ENCODE measurements around the gene GEMIN5. TPM values are rescaled to one million over a fixed set of nuclear protein-coding genes. Genes with fewer than 3 reads are reported as not detected.

The GEMIN5 gene
- total and polyA plus RNA-seq, 2 of the 13 experiments (the other 11 are each of a cell fraction or from before 2014, with no cell fraction given), result 6.6 to 28.6 TPM

DNA sequence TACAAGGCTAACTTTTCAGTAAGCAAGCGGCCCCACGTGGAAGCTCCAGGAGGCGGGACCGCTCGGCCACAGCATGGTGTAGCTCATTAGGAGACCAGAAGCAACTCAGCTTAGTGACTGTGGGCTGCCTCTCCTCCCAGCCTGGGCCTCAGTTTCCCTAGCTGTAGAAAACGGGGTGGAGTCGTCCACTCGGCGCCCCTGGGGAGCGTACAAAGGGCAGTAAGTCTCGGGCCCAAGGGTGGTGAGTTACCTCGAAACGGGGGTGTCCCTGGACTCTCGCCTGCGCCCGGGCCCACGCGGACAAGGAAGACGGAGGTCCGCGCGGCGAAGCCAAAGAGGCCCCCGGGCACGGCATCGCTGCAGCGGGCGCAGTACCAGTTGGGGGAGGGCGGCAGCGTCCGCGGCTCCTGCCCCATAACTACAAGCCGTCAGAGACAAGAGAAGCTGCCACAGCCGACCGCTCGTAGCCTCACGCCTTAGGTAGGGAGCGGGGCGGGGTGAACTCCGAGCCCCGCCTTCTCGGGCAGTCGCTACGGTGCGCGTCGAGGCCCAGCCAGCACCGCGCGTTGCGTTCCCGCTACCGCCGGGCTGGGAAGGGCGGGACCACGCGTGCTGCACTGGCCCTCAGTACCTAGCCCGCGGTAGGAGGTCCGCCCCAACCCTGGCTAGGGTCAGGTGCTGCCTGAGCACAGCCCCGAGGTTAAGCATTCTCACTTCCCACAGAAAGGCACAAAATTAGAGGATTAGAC lies at the start of gene GEMIN5 (continued):
- TF ChIP-seq, protein P1, sequence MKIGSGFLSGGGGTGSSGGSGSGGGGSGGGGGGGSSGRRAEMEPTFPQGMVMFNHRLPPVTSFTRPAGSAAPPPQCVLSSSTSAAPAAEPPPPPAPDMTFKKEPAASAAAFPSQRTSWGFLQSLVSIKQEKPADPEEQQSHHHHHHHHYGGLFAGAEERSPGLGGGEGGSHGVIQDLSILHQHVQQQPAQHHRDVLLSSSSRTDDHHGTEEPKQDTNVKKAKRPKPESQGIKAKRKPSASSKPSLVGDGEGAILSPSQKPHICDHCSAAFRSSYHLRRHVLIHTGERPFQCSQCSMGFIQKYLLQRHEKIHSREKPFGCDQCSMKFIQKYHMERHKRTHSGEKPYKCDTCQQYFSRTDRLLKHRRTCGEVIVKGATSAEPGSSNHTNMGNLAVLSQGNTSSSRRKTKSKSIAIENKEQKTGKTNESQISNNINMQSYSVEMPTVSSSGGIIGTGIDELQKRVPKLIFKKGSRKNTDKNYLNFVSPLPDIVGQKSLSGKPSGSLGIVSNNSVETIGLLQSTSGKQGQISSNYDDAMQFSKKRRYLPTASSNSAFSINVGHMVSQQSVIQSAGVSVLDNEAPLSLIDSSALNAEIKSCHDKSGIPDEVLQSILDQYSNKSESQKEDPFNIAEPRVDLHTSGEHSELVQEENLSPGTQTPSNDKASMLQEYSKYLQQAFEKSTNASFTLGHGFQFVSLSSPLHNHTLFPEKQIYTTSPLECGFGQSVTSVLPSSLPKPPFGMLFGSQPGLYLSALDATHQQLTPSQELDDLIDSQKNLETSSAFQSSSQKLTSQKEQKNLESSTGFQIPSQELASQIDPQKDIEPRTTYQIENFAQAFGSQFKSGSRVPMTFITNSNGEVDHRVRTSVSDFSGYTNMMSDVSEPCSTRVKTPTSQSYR (CRISPR knock-in tag; IDR thresholded peaks at IDR 0.05; ENCODE audit: borderline replicate concordance), result peak; percentile 35; the same call in 1 of the 2 replicates
- no peak for TF ChIP-seq NFKBIZ (CRISPR knock-in tag; IDR thresholded peaks at IDR 0.05)
- TF ChIP-seq ZNF20 (CRISPR knock-in tag; IDR thresholded peaks at IDR 0.05), result 0 out of 2 replicates have a peak, but pooled peaks have one; percentile 11
- TF ChIP-seq ARNT (IDR thresholded peaks at IDR 0.05), result no peak
- TF ChIP-seq ARID2 (CRISPR knock-in tag; IDR thresholded peaks at IDR 0.05; ENCODE audit: borderline replicate concordance), result no peak
- no peak for TF ChIP-seq ZNF101 (CRISPR knock-in tag; IDR thresholded peaks at IDR 0.05; ENCODE audit: borderline replicate concordance, low read depth)
- no peak for TF ChIP-seq ZFP36L2 (CRISPR knock-in tag; IDR thresholded peaks at IDR 0.05)
- TF ChIP-seq, protein P2, sequence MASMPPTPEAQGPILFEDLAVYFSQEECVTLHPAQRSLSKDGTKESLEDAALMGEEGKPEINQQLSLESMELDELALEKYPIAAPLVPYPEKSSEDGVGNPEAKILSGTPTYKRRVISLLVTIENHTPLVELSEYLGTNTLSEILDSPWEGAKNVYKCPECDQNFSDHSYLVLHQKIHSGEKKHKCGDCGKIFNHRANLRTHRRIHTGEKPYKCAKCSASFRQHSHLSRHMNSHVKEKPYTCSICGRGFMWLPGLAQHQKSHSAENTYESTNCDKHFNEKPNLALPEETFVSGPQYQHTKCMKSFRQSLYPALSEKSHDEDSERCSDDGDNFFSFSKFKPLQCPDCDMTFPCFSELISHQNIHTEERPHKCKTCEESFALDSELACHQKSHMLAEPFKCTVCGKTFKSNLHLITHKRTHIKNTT (CRISPR knock-in tag; IDR thresholded peaks at IDR 0.05), result no peak
- TF ChIP-seq, protein P3, sequence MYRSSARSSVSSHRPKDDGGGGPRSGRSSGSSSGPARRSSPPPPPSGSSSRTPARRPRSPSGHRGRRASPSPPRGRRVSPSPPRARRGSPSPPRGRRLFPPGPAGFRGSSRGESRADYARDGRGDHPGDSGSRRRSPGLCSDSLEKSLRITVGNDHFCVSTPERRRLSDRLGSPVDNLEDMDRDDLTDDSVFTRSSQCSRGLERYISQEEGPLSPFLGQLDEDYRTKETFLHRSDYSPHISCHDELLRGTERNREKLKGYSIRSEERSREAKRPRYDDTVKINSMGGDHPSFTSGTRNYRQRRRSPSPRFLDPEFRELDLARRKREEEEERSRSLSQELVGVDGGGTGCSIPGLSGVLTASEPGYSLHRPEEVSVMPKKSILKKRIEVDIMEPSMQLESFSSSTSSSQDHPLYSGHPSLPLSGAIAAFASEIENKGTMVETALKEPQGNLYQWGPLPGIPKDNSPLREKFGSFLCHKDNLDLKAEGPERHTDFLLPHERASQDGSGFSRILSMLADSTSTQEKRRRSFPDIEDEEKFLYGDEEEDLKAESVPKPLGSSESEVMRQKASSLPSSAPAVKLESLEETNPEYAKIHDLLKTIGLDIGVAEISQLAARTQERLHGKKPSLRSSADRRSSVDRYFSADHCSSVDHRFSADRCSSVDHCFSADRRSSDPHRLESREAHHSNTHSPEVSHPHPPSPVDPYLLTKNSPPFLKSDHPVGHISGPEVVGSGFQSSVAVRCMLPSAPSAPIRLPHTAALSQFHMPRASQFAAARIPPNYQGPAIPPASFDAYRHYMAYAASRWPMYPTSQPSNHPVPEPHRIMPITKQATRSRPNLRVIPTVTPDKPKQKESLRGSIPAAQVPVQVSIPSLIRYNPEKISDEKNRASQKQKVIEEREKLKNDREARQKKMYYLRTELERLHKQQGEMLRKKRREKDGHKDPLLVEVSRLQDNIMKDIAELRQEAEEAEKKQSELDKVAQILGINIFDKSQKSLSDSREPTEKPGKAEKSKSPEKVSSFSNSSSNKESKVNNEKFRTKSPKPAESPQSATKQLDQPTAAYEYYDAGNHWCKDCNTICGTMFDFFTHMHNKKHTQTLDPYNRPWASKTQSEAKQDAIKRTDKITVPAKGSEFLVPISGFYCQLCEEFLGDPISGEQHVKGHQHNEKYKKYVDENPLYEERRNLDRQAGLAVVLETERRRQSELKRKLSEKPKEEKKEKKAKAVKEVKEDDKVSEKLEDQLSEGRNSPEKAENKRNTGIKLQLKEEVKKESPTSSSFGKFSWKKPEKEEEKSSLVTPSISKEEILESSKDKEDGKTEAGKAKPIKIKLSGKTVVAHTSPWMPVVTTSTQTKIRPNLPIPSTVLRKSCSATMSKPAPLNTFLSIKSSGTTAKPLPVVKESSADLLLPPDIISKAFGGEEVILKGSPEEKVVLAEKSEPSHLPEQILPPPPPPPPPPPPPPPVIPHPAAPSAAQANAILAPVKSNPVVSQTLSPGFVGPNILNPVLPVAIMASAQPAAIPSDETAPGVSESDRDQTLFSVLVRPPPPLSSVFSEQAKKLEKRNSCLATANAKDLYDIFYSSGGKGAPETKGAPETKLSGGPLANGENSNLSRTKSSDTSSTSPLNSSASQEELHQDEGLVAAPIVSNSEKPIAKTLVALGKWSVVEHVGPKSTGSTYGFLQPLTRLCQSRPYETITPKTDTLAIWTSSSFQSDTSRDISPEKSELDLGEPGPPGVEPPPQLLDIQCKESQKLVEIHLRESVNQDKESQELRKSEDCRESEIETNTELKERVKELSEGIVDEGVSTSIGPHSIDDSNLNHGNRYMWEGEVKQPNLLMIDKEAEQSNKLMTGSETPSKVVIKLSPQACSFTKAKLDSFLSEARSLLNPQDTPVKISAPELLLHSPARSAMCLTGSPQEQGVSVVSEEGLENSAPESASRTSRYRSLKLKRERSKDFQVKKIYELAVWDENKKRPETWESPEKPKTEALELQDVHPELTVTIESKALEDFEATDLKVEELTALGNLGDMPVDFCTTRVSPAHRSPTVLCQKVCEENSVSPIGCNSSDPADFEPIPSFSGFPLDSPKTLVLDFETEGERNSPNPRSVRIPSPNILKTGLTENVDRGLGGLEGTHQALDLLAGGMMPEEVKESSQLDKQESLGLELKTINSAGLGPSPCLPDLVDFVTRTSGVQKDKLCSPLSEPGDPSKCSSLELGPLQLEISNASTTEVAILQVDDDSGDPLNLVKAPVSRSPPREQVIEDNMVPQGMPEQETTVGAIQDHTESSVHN (CRISPR knock-in tag; IDR thresholded peaks at IDR 0.05), result 0 out of 2 replicates have a peak, but pooled peaks have one; percentile 83
- peak; percentile 72 for TF ChIP-seq RXRA (CRISPR knock-in tag; IDR thresholded peaks at IDR 0.05)
- TF ChIP-seq POGZ (CRISPR knock-in tag; IDR thresholded peaks at IDR 0.05), result peak; percentile 97
- no peak for TF ChIP-seq HNRNPUL1 (IDR thresholded peaks at IDR 0.05; ENCODE audit: low read depth, low read length)
- TF ChIP-seq JUNB (CRISPR knock-in tag; IDR thresholded peaks at IDR 0.05; ENCODE audit: borderline replicate concordance), result no peak
- no peak for TF ChIP-seq NFYB (CRISPR knock-in tag; IDR thresholded peaks at IDR 0.05)
- TF ChIP-seq PHB2 (IDR thresholded peaks at IDR 0.05; ENCODE audit: partially characterized antibody), result no peak
- no peak for TF ChIP-seq ZNF207 (IDR thresholded peaks at IDR 0.05; ENCODE audit: borderline replicate concordance)

Data from HepG2 (cell line).